Measurements from ENCODE around the gene DISC1.

DNA sequence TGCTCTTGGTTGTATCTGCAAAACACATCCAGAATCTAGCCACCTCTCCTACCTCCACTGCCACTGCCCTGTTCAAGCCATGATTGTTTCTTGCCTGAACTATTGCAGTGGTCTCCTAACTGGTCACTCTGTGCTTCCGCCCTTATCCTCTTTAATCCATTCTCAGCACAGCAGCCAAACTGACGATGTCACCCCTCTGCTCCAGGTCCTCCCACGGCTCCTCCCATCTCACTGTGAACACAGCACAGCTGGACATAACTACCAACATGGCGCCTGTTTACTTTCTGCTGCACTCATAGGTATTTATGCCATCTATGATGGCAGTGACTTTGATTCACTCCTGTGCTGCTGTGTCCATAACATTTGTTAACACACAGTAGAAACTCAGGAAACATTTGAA, 406.7 kb downstream of the DISC1 start:
- TF ChIP-seq TAF1 (IDR thresholded peaks at IDR 0.05; ENCODE audit: low read depth) (no peak), EZH2 (IDR thresholded peaks at IDR 0.05; ENCODE audit: borderline replicate concordance, insufficient read depth, low read length, poor library complexity, severe bottlenecking) (no peak), SMC3 (conservative IDR thresholded peaks at IDR 0.05; ENCODE audit: poor library complexity) (no peak)

Data from neural cell (in vitro differentiated cells).